GM23248 (cell line): Measurements from ENCODE around the gene CACNG3.

Experiments used
- EZH2 ChIP-seq: fragments of 200-600 bp; sonication (generic); IDR thresholded peaks from 2 replicates; pipeline ENCODE4 v1.6.1; 2018; ENCODE audit warnings: antibody characterized with exemption, mild to moderate bottlenecking; ENCODE audit not compliant: insufficient read depth, poor library complexity, severe bottlenecking
- EZH2phosphoT487 ChIP-seq: fragments of 200-600 bp; sonication (generic); IDR thresholded peaks from 2 replicates; pipeline ENCODE4 v1.6.1; 2018; ENCODE audit warnings: antibody characterized with exemption, moderate library complexity, mild to moderate bottlenecking, low read depth; ENCODE audit not compliant: insufficient read depth

- no peak for TF ChIP-seq EZH2
- TF ChIP-seq EZH2phosphoT487 = no peak
Observed at GRCh38 chr16:24235806-24236205, 20.3 kb upstream of the CACNG3 start.
